Stimulated activated CD4-positive, alpha-beta T cell treated with anti-CD3 and anti-CD28 coated beads, Interleukin-2, amount 100 ng/mL, for 48 hours (primary cell): ENCODE results near the gene GEMIN7.

Source experiments
- DNase-seq, 2 donors: peaks; one replicate each; pipeline ENCODE4 v3.0.0-alpha.2; 2020

Gene GEMIN7

GRCh38 chr19:45133661-45134060 lies 54.6 kb downstream of the GEMIN7 start:
- DNase-seq, result no peak

GRCh38 chr19:45135176-45135885 lies 56.3 kb downstream of the GEMIN7 start:
- no peak for DNase-seq

DNA sequence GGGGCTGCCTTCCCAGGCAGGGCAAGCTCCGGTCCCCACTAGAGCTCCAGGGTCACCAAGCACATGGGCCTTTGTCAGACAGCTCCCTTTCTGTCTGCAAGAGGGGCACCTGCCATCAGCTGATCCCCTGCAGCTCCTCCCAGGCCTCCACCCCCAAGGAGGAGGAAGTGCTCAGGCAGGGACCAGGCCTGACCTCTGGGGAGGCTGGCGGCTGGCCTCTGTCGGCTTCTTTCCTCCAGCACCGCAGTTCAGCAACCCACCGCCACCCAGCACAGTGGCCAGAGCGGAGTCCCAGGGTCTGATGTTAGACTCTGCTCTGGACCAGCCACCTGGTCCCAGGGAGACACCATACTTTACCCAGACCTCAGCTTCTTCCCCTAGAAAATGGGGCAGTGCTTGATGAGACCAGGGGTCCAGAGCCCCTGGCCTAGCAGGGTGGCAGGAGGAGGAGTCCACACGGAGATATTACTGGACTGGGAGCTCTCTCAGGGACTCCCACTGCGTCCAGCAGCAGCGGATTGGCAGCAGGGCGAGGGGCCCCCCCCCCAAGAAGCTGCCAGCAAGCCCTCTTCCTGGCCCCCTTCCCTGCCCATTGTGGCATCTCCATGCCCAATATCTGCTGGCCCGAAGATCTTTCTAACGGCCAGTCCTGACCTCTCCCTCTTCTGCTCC lies 57.6 kb downstream of the GEMIN7 start:
- DNase-seq, result no peak

GRCh38 chr19:45137179-45137761 lies 58.2 kb downstream of the GEMIN7 start:
- DNase-seq, result no peak

DNA sequence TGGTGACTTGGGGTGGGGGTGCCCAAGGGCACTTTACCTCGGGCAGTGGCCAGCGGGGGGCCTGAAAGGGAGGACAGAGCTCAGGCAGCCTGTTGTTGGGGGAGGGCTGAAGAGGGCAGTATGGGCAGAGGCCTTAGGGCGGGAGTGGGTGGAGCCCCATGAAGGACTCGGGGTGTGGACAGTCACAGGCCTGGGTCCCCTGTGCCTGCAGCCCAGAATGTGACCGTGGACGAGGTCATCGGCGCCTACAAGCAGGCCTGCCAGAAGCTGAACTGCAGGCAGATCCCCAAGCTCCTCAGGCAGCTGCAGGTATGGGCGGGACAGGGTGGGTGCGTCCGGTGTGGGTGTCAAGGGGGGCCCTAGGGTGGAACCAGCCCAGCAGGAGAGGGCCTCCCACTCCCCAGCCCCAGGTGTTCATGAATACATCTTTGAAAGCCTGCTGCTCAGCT lies 59.3 kb downstream of the GEMIN7 start:
- DNase-seq, result no peak

- no peak for DNase-seq
These were observed 60.5 kb downstream of the GEMIN7 start for GRCh38 chr19:45139286-45140143.

GRCh38 chr19:45140144-45140503 lies 61.1 kb downstream of the GEMIN7 start:
- DNase-seq, result no peak

DNA sequence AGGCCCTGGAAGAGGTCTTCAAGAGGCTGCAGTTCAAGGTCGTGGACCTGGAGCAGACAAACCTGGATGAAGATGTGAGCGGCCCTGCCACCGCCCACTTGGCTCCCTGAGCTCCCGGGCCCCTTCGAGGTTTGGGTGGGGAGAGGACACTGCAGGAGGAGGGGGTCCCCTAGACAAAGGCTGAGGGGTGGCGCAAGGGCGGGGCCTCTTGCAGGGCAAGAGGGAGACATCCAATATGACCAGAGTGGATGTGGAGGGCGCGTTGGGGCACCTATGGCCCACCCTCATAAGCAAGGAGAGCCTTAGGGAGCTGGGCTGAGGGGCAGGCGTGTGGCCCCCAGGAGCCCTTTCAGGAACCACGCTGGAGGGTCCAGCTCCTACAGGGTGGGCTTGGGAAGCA lies 61.5 kb downstream of the GEMIN7 start:
- no peak for DNase-seq
